Neural cell (in vitro differentiated cells): ENCODE measurements around the gene TMC2.

Experiments used
- EP300 ChIP-seq: fragments of 450-650 bp; conservative IDR thresholded peaks from 2 replicates; pipeline ENCODE4 v1.6.1; 2014; ENCODE audit warnings: antibody characterized with exemption, mild to moderate bottlenecking, moderate library complexity; ENCODE audit not compliant: poor library complexity, severe bottlenecking
- EZH2 ChIP-seq: fragments of 200-600, 300-800 bp; shearing (Covaris generic), sonication (generic); IDR thresholded peaks from 2 replicates; pipeline ENCODE4 v1.6.1; 2014; ENCODE audit warnings: antibody characterized with exemption, low read length, borderline replicate concordance, mild to moderate bottlenecking; ENCODE audit not compliant: insufficient read depth, poor library complexity, severe bottlenecking
- POLR2AphosphoS5 ChIP-seq: IDR thresholded peaks from 2 replicates; pipeline ENCODE4 v1.6.1; 2012
- TF ChIP-seq, protein P1 (sequence below): fragments of 450-650 bp; IDR thresholded peaks from 2 replicates; pipeline ENCODE4 v1.5.1; 2014; ENCODE audit warnings: antibody characterized with exemption, mild to moderate bottlenecking, moderate library complexity; ENCODE audit not compliant: poor library complexity, severe bottlenecking
- TF ChIP-seq, protein P2 (sequence below): IDR thresholded peaks from 2 replicates; pipeline ENCODE4 v1.6.1; 2012; ENCODE audit warnings: borderline replicate concordance

DNA sequence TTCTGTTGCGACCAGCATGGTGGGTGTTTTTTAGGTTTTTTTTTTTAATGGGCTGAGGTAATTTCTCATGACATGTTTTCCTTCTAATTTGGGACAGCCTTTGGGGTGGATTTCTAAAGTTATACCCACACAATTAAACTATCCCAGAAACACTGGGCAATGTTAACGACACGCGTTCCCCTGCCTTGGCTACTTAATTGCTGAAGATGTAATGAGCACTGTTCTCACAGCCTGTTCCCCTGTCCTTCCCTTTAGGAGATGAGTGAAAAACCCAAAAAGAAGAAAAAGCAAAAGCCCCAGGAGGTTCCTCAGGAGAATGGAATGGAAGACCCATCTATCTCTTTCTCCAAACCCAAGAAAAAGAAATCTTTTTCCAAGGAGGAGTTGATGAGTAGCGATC, 121.3 kb downstream of the TMC2 start:
- TF ChIP-seq, protein P1, sequence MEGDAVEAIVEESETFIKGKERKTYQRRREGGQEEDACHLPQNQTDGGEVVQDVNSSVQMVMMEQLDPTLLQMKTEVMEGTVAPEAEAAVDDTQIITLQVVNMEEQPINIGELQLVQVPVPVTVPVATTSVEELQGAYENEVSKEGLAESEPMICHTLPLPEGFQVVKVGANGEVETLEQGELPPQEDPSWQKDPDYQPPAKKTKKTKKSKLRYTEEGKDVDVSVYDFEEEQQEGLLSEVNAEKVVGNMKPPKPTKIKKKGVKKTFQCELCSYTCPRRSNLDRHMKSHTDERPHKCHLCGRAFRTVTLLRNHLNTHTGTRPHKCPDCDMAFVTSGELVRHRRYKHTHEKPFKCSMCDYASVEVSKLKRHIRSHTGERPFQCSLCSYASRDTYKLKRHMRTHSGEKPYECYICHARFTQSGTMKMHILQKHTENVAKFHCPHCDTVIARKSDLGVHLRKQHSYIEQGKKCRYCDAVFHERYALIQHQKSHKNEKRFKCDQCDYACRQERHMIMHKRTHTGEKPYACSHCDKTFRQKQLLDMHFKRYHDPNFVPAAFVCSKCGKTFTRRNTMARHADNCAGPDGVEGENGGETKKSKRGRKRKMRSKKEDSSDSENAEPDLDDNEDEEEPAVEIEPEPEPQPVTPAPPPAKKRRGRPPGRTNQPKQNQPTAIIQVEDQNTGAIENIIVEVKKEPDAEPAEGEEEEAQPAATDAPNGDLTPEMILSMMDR, result no peak
- TF ChIP-seq EZH2, result no peak
- TF ChIP-seq POLR2AphosphoS5, result no peak
- TF ChIP-seq EP300, result no peak
- TF ChIP-seq, protein P2, sequence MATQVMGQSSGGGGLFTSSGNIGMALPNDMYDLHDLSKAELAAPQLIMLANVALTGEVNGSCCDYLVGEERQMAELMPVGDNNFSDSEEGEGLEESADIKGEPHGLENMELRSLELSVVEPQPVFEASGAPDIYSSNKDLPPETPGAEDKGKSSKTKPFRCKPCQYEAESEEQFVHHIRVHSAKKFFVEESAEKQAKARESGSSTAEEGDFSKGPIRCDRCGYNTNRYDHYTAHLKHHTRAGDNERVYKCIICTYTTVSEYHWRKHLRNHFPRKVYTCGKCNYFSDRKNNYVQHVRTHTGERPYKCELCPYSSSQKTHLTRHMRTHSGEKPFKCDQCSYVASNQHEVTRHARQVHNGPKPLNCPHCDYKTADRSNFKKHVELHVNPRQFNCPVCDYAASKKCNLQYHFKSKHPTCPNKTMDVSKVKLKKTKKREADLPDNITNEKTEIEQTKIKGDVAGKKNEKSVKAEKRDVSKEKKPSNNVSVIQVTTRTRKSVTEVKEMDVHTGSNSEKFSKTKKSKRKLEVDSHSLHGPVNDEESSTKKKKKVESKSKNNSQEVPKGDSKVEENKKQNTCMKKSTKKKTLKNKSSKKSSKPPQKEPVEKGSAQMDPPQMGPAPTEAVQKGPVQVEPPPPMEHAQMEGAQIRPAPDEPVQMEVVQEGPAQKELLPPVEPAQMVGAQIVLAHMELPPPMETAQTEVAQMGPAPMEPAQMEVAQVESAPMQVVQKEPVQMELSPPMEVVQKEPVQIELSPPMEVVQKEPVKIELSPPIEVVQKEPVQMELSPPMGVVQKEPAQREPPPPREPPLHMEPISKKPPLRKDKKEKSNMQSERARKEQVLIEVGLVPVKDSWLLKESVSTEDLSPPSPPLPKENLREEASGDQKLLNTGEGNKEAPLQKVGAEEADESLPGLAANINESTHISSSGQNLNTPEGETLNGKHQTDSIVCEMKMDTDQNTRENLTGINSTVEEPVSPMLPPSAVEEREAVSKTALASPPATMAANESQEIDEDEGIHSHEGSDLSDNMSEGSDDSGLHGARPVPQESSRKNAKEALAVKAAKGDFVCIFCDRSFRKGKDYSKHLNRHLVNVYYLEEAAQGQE, result no peak
